Transverse colon (tissue), 3 donors: Measurements from ENCODE around the gene DDX3X.
"Not testable (repeated sequence)": the region's sequence is repeated elsewhere in the genome, so short reads cannot be mapped to it uniquely, and the experiment has no call there.

ENCODE experiments used
- CTCF ChIP-seq, 5 experiments: fragments of 200-600 bp in 3 of 5; fragments of 450-650 bp in 2 of 5; sonication (generic) in 3 of 5; IDR thresholded peaks; 1 replicate in 2 of 5; 2 replicates in 3 of 5; pipeline ENCODE4 v1.5.1; 2016 to 2017; ENCODE audit warnings: antibody characterized with exemption in 5 of 5, inconsistent platforms in 3 of 5, mild to moderate bottlenecking in 2 of 5, moderate library complexity in 1 of 5
- POLR2A ChIP-seq: fragments of 450-650 bp; IDR thresholded peaks from one replicate; pipeline ENCODE4 v1.6.1; 2016; ENCODE audit warnings: antibody characterized with exemption, mild to moderate bottlenecking, moderate library complexity

- TF ChIP-seq CTCF (IDR thresholded peaks at IDR 0.05); POLR2A: not testable (repeated sequence)
Measured at GRCh38 chrX:41402556-41402955, 68.6 kb downstream of the DDX3X start.
